Activated CD8-positive, alpha-beta memory T cell treated with anti-CD3 and anti-CD28 coated beads, Interleukin-2, amount 50 U/mL, for 1 hour (primary cell): ENCODE measurements around the gene PDXDC1.
"Not testable (repeated sequence)": the region's sequence is repeated elsewhere in the genome, so short reads cannot be mapped to it uniquely, and the experiment has no call there.

Source experiments
- DNase-seq: peaks from one replicate; pipeline ENCODE4 v3.0.0-alpha.2; 2020; ENCODE audit errors: extremely low read depth

PDXDC1 gene

GRCh38 chr16:15132719-15133428 lies 158.0 kb downstream of the PDXDC1 start:
- DNase-seq, result not testable (repeated sequence)

- DNase-seq, result not testable (repeated sequence)
Measured at GRCh38 chr16:15133554-15133953, 158.7 kb downstream of the PDXDC1 start.

- DNase-seq, result not testable (repeated sequence)
Measured at GRCh38 chr16:15134752-15135482, 160.1 kb downstream of the PDXDC1 start.

DNA sequence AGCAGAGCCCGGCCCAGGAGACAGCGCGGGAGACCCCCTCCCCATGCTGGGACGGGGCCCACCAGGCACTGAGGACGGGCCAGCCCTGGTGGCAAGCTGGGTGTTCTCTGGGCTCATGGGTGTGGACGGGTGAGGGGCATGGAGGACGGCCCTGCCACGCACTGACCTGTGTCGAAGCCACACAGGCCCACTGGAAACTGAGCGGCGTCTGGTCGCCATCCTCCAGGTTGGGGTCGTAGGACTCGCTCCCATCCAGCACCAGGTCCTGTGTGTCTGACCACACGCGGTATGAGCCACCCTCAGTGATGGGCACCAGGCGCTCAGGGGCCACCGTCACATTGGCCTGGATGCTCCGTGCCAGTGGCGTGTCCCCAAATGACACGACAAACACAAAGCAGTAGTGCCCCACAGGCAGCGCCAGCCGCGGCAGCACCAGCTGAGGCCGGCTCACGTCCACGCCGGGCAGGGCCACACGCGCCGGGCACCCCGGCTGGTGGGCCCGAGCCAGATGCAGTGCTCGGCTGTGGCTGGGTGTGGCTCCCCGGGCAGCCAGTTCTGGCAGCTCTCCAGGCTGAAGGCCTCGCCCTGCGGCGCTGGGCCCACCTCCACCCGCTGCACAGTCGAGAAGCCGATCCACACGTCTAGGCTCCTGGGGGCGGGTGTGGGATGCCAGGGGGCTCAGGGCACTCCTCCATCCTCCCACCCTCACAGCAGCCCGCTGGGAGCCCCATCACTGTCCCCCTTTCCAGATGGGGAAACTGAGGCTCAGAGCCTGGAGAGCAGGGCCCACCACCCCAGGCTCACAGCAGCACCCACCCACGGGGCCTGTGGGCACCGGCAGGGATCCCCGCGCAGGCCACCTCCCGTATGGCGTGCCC lies 160.9 kb downstream of the PDXDC1 start:
- DNase-seq, result not testable (repeated sequence)

GRCh38 chr16:15137514-15137913 lies 162.7 kb downstream of the PDXDC1 start:
- not testable (repeated sequence) for DNase-seq

DNA sequence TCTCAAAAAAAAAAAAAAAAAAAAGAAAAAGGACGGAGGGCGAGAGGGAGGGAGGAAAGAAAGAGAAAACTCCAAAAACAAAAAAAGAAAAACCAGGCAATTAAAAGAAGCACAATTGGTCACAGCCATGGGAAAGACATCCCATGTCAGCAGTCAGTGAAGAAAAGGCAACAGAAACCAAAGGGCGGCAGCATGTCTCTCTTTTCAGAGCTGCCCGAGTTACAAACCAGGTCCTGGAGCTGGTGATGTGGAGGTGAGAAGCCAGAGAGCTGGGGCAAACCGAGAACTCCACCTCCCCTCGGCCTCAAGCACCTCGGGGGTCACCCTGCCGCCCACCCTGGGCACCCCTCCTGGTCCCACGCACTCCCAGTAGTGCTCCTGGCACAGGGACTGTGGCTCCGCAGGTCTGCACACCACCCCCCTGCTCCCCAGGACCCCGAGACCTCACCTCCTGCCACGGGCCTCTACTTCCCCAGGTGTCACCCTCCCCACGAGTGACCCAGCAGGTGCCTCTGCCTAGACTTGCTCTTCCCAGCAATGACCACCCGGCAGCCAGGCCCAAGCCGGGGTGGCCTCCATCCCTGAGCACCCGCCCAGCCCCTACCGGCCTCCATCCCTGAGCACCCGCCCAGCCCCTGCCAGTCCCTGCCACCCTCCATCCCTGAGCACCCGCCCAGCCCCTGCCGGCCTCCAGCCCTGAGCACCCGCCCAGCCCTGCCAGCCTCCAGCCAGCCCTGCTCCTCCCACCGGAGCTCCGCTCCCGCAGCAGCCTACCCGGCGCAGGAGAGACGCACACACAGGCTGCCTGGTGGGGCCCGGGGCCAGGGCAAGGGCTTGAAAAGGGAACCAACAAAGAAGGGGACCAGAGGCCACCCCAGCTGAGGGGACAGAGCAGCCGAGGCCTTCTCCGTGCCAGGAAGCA lies 165.9 kb downstream of the PDXDC1 start:
- DNase-seq, result not testable (repeated sequence)

GRCh38 chr16:15141586-15141985 lies 166.8 kb downstream of the PDXDC1 start:
- DNase-seq, result no peak

DNA sequence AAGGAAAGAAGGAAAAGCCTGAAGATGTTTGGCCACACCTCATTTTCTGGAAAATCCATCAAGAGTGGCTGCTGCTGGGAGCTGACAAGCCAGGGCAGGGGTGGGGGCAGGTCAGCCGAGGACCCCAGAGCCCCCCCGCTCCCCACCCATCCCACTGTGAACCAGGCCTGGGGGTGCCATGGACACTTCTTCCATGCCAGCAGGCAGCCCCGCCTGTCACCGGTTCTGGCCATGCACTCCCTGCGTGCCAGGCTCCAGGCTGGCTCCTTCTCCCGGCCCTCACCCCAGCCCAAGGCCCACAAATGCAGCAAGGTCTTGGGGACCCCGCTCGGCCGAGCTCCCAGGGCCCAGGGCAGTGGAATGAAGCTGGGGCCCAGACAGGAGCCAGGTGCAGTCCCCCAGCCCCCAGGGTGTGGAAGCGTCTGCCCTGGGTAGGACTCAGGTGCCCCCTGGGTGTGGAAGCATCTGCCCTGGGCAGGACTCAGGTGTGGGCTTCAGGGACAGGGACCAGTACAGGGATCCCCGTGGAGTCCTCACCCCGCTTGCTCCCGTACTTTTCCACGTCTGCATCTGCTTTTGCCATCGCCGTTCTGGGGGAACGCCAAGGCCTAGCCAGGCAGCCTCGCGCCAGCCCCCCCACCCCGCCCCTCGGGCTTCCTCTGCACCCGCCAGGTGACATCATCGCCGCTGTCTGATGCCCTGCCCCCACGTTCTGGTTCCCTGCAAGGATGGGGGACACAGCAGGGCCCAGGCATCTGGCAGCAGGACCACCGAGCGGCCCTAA lies 167.5 kb downstream of the PDXDC1 start:
- DNase-seq, result not testable (repeated sequence)

DNA sequence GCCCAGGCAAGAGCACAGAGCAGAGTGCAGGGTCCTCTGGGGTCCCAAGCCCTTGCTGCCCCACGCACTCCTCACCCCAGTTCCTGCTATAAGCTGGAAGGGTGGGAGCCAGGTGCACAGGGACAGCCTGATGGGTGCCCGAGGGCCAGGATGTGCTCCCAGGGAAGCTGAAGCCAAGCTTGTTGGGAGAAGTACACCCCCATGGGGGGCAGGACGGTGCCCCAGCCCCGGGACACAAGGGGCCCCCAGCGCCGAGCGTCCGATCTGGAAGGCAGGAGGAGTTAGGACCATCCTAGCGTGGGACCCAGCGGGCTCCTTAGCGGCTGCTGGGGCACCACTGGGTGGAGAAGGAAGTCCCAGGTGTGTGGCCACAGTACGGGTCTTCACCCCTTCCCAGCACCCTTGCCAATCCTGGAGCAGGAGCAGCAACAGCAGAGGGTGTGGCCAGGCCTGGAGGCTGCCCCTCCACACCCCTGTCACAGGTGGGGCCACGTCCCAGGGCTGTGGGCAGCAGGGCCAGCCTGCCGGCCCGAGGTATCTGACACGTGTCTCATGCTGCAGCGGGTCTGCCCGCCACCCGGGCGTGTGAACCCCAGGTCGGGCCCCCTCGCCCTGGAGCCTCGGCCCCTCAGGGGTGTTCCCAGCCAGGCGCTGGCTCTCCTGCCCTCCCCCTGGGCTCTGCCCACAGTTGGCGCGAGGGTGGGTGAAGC lies 168.2 kb downstream of the PDXDC1 start:
- not testable (repeated sequence) for DNase-seq

DNA sequence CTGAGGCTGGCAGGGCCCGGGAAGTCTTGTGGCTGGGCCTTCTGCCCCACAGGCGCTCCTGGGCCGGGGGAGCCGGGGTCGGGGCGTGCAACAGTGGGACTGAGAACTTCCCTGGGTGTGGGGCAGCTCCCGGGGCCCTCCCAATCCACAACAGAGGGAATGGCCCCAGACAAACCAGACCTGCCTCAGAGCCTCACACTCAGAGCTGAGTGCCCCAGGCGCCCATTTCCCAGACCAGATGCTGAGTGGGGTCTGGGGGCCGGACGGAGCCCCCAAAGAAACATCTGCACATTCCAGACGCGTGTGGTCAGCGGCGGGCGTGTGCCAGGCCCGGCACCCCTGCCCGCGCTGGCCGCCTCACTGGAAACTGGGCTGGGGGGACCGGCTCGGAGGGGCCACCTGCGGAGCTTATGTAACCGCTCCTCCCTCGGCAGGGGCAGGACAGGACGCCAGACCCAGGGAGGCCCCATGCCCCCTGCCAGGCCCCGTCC lies 168.8 kb downstream of the PDXDC1 start:
- not testable (repeated sequence) for DNase-seq

- not testable (repeated sequence) for DNase-seq
Measured at GRCh38 chr16:15144092-15144631, 169.3 kb downstream of the PDXDC1 start.

DNA sequence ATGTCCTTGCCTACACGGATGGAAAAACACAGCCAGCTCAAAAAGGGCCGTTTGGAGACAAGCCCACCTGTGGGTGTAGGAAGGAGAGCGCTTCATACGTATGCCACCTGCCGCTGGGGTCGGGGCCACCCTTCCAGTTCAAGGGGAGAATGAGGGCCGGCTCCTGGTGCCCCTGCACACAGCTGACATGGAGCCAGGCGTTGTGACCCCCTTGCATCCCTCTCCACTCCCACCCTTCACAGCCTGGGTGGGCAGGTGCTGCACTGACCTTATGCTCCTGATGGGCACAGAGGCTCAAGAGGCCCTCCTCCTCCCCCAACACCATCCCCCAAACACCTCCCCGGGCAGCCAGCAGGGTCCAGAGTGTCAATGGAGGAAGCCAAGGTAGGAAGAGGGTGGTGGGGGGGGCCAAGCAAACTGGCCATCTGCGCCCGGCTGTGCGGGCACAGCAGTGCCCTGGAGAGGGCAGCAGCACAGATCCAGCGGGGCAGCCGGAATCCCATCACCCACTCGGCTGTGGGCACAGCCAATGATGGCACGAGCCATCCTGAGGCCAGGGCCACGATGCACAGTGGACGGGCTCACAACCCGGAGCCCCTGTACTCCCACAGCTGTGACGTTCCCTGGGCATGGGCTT lies 170.1 kb downstream of the PDXDC1 start:
- not testable (repeated sequence) for DNase-seq

GRCh38 chr16:15145418-15146263 lies 170.8 kb downstream of the PDXDC1 start:
- DNase-seq, result not testable (repeated sequence)

GRCh38 chr16:15146264-15146662 lies 171.4 kb downstream of the PDXDC1 start:
- not testable (repeated sequence) for DNase-seq

- DNase-seq, result not testable (repeated sequence)
Measured at GRCh38 chr16:15148831-15149230, 174.0 kb downstream of the PDXDC1 start.

- not testable (repeated sequence) for DNase-seq
Measured at GRCh38 chr16:15149260-15149659, 174.4 kb downstream of the PDXDC1 start.

DNA sequence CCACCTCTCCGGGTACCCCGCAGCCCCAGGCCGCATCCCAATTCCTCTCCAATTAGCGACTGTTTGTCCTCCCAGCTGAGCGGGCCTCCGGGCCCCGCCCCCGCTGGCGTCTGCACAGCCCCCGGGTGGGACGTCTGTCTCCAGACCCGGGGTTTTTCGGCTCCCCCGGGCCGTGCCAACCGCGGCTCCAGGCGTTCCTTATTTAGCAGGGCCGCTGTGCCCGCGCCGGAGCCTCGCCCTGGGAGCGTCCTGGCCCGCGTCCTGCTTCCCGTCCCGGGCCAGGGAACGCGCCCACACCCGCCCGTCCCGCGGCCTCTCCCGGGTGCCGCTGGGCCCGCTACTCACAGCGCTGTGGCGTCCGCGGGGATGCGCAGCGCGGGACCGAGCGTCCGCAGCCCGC lies 179.2 kb downstream of the PDXDC1 start:
- not testable (repeated sequence) for DNase-seq
